ENCODE measurements around the gene TLE3.

Gene TLE3

GRCh38 chr15:70031261-70031660 lies 66.5 kb downstream of the TLE3 start:
- no peak for DNase-seq (ENCODE audit: extremely low read depth, insufficient read length)
- no peaks in the 10 kb centered on the region for H3K27me3 ChIP-seq (replicated peaks; ENCODE audit: control insufficient read depth, insufficient read depth, low read length)

GRCh38 chr15:70030851-70031250 lies 66.9 kb downstream of the TLE3 start:
- no peak for TF ChIP-seq CTCF (IDR thresholded peaks at IDR 0.05; ENCODE audit: insufficient read depth, low read length, poor library complexity, severe bottlenecking)
- Histone ChIP-seq H3K4me3 (replicated peaks; ENCODE audit: low read depth, low read length) (no peak overlapping the region), H3K36me3 (ENCODE audit: control insufficient read depth, insufficient read depth, low read length) (no peaks in the 10 kb centered on the region), H3K27me3 (replicated peaks; ENCODE audit: control insufficient read depth, insufficient read depth, low read length) (no peaks in the 10 kb centered on the region)
- no peak for DNase-seq (ENCODE audit: extremely low read depth, insufficient read length)

More at GRCh38 chr15:70031261-70031660, 66.5 kb downstream of the TLE3 start:
- Histone ChIP-seq H3K4me3 (replicated peaks; ENCODE audit: low read depth, low read length) (no peak overlapping the region), H3K36me3 (ENCODE audit: control insufficient read depth, insufficient read depth, low read length) (no peaks in the 10 kb centered on the region)
- TF ChIP-seq CTCF (IDR thresholded peaks at IDR 0.05; ENCODE audit: insufficient read depth, low read length, poor library complexity, severe bottlenecking) = no peak

- Histone ChIP-seq H3K36me3 (ENCODE audit: control insufficient read depth, insufficient read depth, low read length) (no peaks in the 10 kb centered on the region), H3K4me3 (replicated peaks; ENCODE audit: low read depth, low read length) (no peak overlapping the region), H3K27me3 (replicated peaks; ENCODE audit: control insufficient read depth, insufficient read depth, low read length) (no peaks in the 10 kb centered on the region)
- no peak for DNase-seq (ENCODE audit: extremely low read depth, insufficient read length)
- TF ChIP-seq CTCF (IDR thresholded peaks at IDR 0.05; ENCODE audit: insufficient read depth, low read length, poor library complexity, severe bottlenecking) = no peak
Observed at GRCh38 chr15:70029297-70029701, 68.4 kb downstream of the TLE3 start.

GRCh38 chr15:70027518-70027917 lies 70.2 kb downstream of the TLE3 start:
- no peak for TF ChIP-seq CTCF (IDR thresholded peaks at IDR 0.05; ENCODE audit: insufficient read depth, low read length, poor library complexity, severe bottlenecking)
- Histone ChIP-seq H3K27me3 (replicated peaks; ENCODE audit: control insufficient read depth, insufficient read depth, low read length) (no peaks in the 10 kb centered on the region), H3K4me3 (replicated peaks; ENCODE audit: low read depth, low read length) (no peak overlapping the region), H3K36me3 (ENCODE audit: control insufficient read depth, insufficient read depth, low read length) (no peaks in the 10 kb centered on the region)
- DNase-seq (ENCODE audit: extremely low read depth, insufficient read length) = no peak

- no peak for TF ChIP-seq CTCF (IDR thresholded peaks at IDR 0.05; ENCODE audit: insufficient read depth, low read length, poor library complexity, severe bottlenecking)
- Histone ChIP-seq H3K27me3 (replicated peaks; ENCODE audit: control insufficient read depth, insufficient read depth, low read length) (no peaks in the 10 kb centered on the region), H3K4me3 (replicated peaks; ENCODE audit: low read depth, low read length) (no peak overlapping the region), H3K36me3 (ENCODE audit: control insufficient read depth, insufficient read depth, low read length) (no peaks in the 10 kb centered on the region)
- DNase-seq (ENCODE audit: extremely low read depth, insufficient read length) = no peak
Observed at GRCh38 chr15:70026991-70027390, 70.7 kb downstream of the TLE3 start.
